Measurements from ENCODE around the gene ALKBH5. TPM values are rescaled to one million over a fixed set of nuclear protein-coding genes. Genes with fewer than 3 reads are reported as not detected.

Gene ALKBH5
- total RNA-seq, 2 experiments from 2014 or later, result 111 to 126 TPM

- no peaks in the 10 kb centered on the region for H3K9me3 Mint-ChIP-seq (ENCODE audit: low read depth)
- H3K4me1 Mint-ChIP-seq, result peaks cover 4% of the 10 kb centered on the region
- CTCF ChIA-PET, result interaction anchor here (1.8 kb wide), 1 partner anchor 9 kb away, joined by 4 read pairs; no protein-coding TSS in a partner anchor
- DNase-seq, result no peak
- H3K4me3 Mint-ChIP-seq, result no peak overlapping the region
- H3K27ac Mint-ChIP-seq, result no peak overlapping the region
- H3K36me3 Mint-ChIP-seq, result no peaks in the 10 kb centered on the region
- ATAC-seq, result no peak
- H3K27me3 Mint-ChIP-seq, result no peaks in the 10 kb centered on the region
Observed at GRCh38 chr17:18161207-18162145, 22.2 kb upstream of the ALKBH5 start.

GRCh38 chr17:18163547-18163946, 20.1 kb upstream of the ALKBH5 start:
- no peak for ATAC-seq
- no peaks in the 10 kb centered on the region for H3K4me1 Mint-ChIP-seq

GRCh38 chr17:18166894-18167293, 16.7 kb upstream of the ALKBH5 start:
- no peaks in the 10 kb centered on the region for H3K9me3 Mint-ChIP-seq (ENCODE audit: low read depth)
- ATAC-seq (no peak), DNase-seq (no peak)
- H3K4me1 Mint-ChIP-seq, result no peaks in the 10 kb centered on the region
- no peaks in the 10 kb centered on the region for H3K36me3 Mint-ChIP-seq
- CTCF ChIA-PET, result no interaction called here
- H3K27ac Mint-ChIP-seq, result no peak overlapping the region
- no peak overlapping the region for H3K4me3 Mint-ChIP-seq
- no peaks in the 10 kb centered on the region for H3K27me3 Mint-ChIP-seq

More at GRCh38 chr17:18163547-18163946, 20.1 kb upstream of the ALKBH5 start:
- no peaks in the 10 kb centered on the region for H3K27me3 Mint-ChIP-seq
- no peaks in the 10 kb centered on the region for H3K9me3 Mint-ChIP-seq (ENCODE audit: low read depth)
- H3K27ac Mint-ChIP-seq, result no peak overlapping the region
- no peak overlapping the region for H3K4me3 Mint-ChIP-seq
- DNase-seq, result no peak
- CTCF ChIA-PET, result no interaction called here
- no peaks in the 10 kb centered on the region for H3K36me3 Mint-ChIP-seq

GRCh38 chr17:18167421-18167820, 16.2 kb upstream of the ALKBH5 start:
- no peak for ATAC-seq
- H3K27ac Mint-ChIP-seq, result no peak overlapping the region
- DNase-seq, result no peak
- H3K4me1 Mint-ChIP-seq, result no peaks in the 10 kb centered on the region
- H3K9me3 Mint-ChIP-seq (ENCODE audit: low read depth), result no peaks in the 10 kb centered on the region
- CTCF ChIA-PET, result no interaction called here
- H3K36me3 Mint-ChIP-seq, result no peaks in the 10 kb centered on the region
- no peak overlapping the region for H3K4me3 Mint-ChIP-seq
- no peaks in the 10 kb centered on the region for H3K27me3 Mint-ChIP-seq

- H3K9me3 Mint-ChIP-seq (ENCODE audit: low read depth), result no peaks in the 10 kb centered on the region
- peaks cover 4% of the 10 kb centered on the region for H3K4me1 Mint-ChIP-seq
- DNase-seq (no peak), ATAC-seq (no peak)
- CTCF ChIA-PET, result no interaction called here
- no peak overlapping the region for H3K27ac Mint-ChIP-seq
- no peaks in the 10 kb centered on the region for H3K36me3 Mint-ChIP-seq
- no peak overlapping the region for H3K4me3 Mint-ChIP-seq
- H3K27me3 Mint-ChIP-seq, result no peaks in the 10 kb centered on the region
Observed at GRCh38 chr17:18172531-18173278, 10.9 kb upstream of the ALKBH5 start.

GRCh38 chr17:18173740-18174139, 9.9 kb upstream of the ALKBH5 start:
- H3K27ac Mint-ChIP-seq, result no peak overlapping the region
- no peak overlapping the region for H3K4me3 Mint-ChIP-seq
- CTCF ChIA-PET, result no interaction called here
- H3K4me1 Mint-ChIP-seq, result peaks cover 4% of the 10 kb centered on the region
- ATAC-seq (no peak), DNase-seq (no peak)
- H3K36me3 Mint-ChIP-seq, result no peaks in the 10 kb centered on the region
- H3K9me3 Mint-ChIP-seq (ENCODE audit: low read depth), result no peaks in the 10 kb centered on the region
- no peaks in the 10 kb centered on the region for H3K27me3 Mint-ChIP-seq

GRCh38 chr17:18176176-18176575, 7.5 kb upstream of the ALKBH5 start:
- Mint-ChIP-seq H3K27ac (no peak overlapping the region), H3K27me3 (no peaks in the 10 kb centered on the region), H3K4me3 (no peak overlapping the region), H3K4me1 (peaks cover 10% of the 10 kb centered on the region), H3K36me3 (no peaks in the 10 kb centered on the region), H3K9me3 (ENCODE audit: low read depth) (no peaks in the 10 kb centered on the region)
- ATAC-seq (no peak), DNase-seq (no peak)
- CTCF ChIA-PET, result no interaction called here

GRCh38 chr17:18177133-18177532, 6.5 kb upstream of the ALKBH5 start:
- no peaks in the 10 kb centered on the region for H3K36me3 Mint-ChIP-seq
- DNase-seq, result no peak
- peaks cover 19% of the 10 kb centered on the region for H3K4me1 Mint-ChIP-seq
- no peak for ATAC-seq
- no peaks in the 10 kb centered on the region for H3K9me3 Mint-ChIP-seq (ENCODE audit: low read depth)
- H3K4me3 Mint-ChIP-seq, result no peak overlapping the region
- CTCF ChIA-PET, result no interaction called here
- H3K27ac Mint-ChIP-seq, result peak overlapping the region; percentile 40
- H3K27me3 Mint-ChIP-seq, result no peaks in the 10 kb centered on the region

GRCh38 chr17:18177722-18178121, 5.9 kb upstream of the ALKBH5 start:
- DNase-seq (no peak), ATAC-seq (no peak)
- no peak overlapping the region for H3K4me3 Mint-ChIP-seq
- H3K9me3 Mint-ChIP-seq (ENCODE audit: low read depth), result no peaks in the 10 kb centered on the region
- no peaks in the 10 kb centered on the region for H3K36me3 Mint-ChIP-seq
- CTCF ChIA-PET, result no interaction called here
- H3K4me1 Mint-ChIP-seq, result peaks cover 21% of the 10 kb centered on the region
- no peak overlapping the region for H3K27ac Mint-ChIP-seq
- H3K27me3 Mint-ChIP-seq, result no peaks in the 10 kb centered on the region

GRCh38 chr17:18179196-18179595, 4.4 kb upstream of the ALKBH5 start:
- DNase-seq (no peak), ATAC-seq (no peak)
- Mint-ChIP-seq H3K9me3 (ENCODE audit: low read depth) (no peaks in the 10 kb centered on the region), H3K4me1 (peaks cover 17% of the 10 kb centered on the region), H3K36me3 (no peaks in the 10 kb centered on the region), H3K27ac (no peak overlapping the region), H3K27me3 (no peaks in the 10 kb centered on the region), H3K4me3 (no peak overlapping the region)
- CTCF ChIA-PET, result no interaction called here

- DNase-seq, result no peak
- ATAC-seq, result no peak
- no peak overlapping the region for H3K27ac Mint-ChIP-seq
- H3K9me3 Mint-ChIP-seq (ENCODE audit: low read depth), result no peaks in the 10 kb centered on the region
- peaks cover 17% of the 10 kb centered on the region for H3K4me1 Mint-ChIP-seq
- no peaks in the 10 kb centered on the region for H3K27me3 Mint-ChIP-seq
- peaks cover 5% of the 10 kb centered on the region for H3K36me3 Mint-ChIP-seq
- no peak overlapping the region for H3K4me3 Mint-ChIP-seq
- CTCF ChIA-PET, result interaction anchor here (0.7 kb wide), 1 partner anchor 10 kb away, joined by 3 read pairs; no protein-coding TSS in a partner anchor
Observed at GRCh38 chr17:18179804-18180203, 3.8 kb upstream of the ALKBH5 start.

GRCh38 chr17:18181358-18181757, 2.3 kb upstream of the ALKBH5 start:
- DNase-seq, result no peak
- Mint-ChIP-seq H3K27ac (peak overlapping the region; percentile 97), H3K27me3 (no peaks in the 10 kb centered on the region), H3K36me3 (peaks cover 21% of the 10 kb centered on the region), H3K9me3 (ENCODE audit: low read depth) (no peaks in the 10 kb centered on the region), H3K4me1 (peaks cover 25% of the 10 kb centered on the region), H3K4me3 (peak overlapping the region; percentile 90)
- CTCF ChIA-PET, result interaction anchor here (1.0 kb wide), 1 partner anchor 23 kb away, joined by 3 read pairs; no protein-coding TSS in a partner anchor
- no peak for ATAC-seq

- DNase-seq (peak; percentile 43), ATAC-seq (no peak)
- H3K4me1 Mint-ChIP-seq, result peaks cover 35% of the 10 kb centered on the region
- peak overlapping the region; percentile 97 for H3K27ac Mint-ChIP-seq
- CTCF ChIA-PET, result interaction anchor here (0.9 to 2.8 kb wide), 7 partner anchors 10 to 42 kb away, joined by 3 to 8 read pairs (median 4); no protein-coding TSS in a partner anchor
- H3K4me3 Mint-ChIP-seq, result peak overlapping the region; percentile 90
- H3K36me3 Mint-ChIP-seq, result peaks cover 29% of the 10 kb centered on the region
- H3K27me3 Mint-ChIP-seq, result no peaks in the 10 kb centered on the region
- no peaks in the 10 kb centered on the region for H3K9me3 Mint-ChIP-seq (ENCODE audit: low read depth)
Observed at GRCh38 chr17:18182110-18182977, 1.3 kb upstream of the ALKBH5 start.
